Hepatocyte (in vitro differentiated cells): ENCODE measurements around the gene ACTR3C. TPM values are rescaled to one million over a fixed set of nuclear protein-coding genes. Genes with fewer than 3 reads are reported as not detected.
"Not testable (repeated sequence)": the region's sequence is repeated elsewhere in the genome, so short reads cannot be mapped to it uniquely, and the experiment has no call there.

Experiments used
- DNase-seq: peaks from one replicate; pipeline ENCODE4 v3.0.0-alpha.2; 2016; ENCODE audit warnings: low spot score
- H2AFZ ChIP-seq: fragments of 200-600 bp; sonication (generic); 2 replicates; pipeline ENCODE4 v1.6.0; 2016; ENCODE audit warnings: antibody characterized with exemption, mild to moderate bottlenecking
- H3K27ac ChIP-seq: fragments of 200-600 bp; sonication (generic); 2 replicates; pipeline ENCODE4 v1.5.1; 2016; ENCODE audit warnings: mild to moderate bottlenecking
- H3K27me3 ChIP-seq: fragments of 200-600 bp; sonication (generic); 2 replicates; pipeline ENCODE4 v1.6.1; 2016
- H3K36me3 ChIP-seq: fragments of 200-600 bp; sonication (generic); replicated peaks from 2 replicates; pipeline ENCODE4 v1.5.1; 2016; ENCODE audit warnings: low read depth; ENCODE audit not compliant: insufficient read depth
- H3K4me1 ChIP-seq: fragments of 200-600 bp; sonication (generic); 2 replicates; pipeline ENCODE4 v1.5.1; 2016; ENCODE audit warnings: mild to moderate bottlenecking, moderate library complexity; ENCODE audit not compliant: insufficient read depth
- H3K4me2 ChIP-seq: fragments of 200-600 bp; sonication (generic); 2 replicates; pipeline ENCODE4 v1.6.0; 2016
- H3K4me3 ChIP-seq: fragments of 200-600 bp; sonication (generic); 2 replicates; pipeline ENCODE4 v1.5.1; 2016; ENCODE audit warnings: mild to moderate bottlenecking
- H3K79me2 ChIP-seq: fragments of 200-600 bp; sonication (generic); 2 replicates; pipeline ENCODE4 v1.6.0; 2017; ENCODE audit warnings: mild to moderate bottlenecking
- H3K9me2 ChIP-seq: fragments of 200-600 bp; sonication (generic); replicated peaks from 2 replicates; pipeline ENCODE4 v1.6.0; 2017; ENCODE audit warnings: mild to moderate bottlenecking; ENCODE audit not compliant: insufficient read depth
- H3K9me3 ChIP-seq: fragments of 200-600 bp; sonication (generic); 2 replicates; pipeline ENCODE4 v1.5.1; 2016; ENCODE audit warnings: low read depth, mild to moderate bottlenecking
- H4K20me1 ChIP-seq: fragments of 200-600 bp; sonication (generic); 2 replicates; pipeline ENCODE4 v1.6.0; 2016; ENCODE audit warnings: mild to moderate bottlenecking; ENCODE audit not compliant: insufficient read depth, poor library complexity, severe bottlenecking
- EZH2 ChIP-seq: fragments of 200-600 bp; sonication (generic); IDR thresholded peaks from 2 replicates; pipeline ENCODE4 v1.6.1; 2016; ENCODE audit warnings: antibody characterized with exemption, mild to moderate bottlenecking, borderline replicate concordance
- EZH2phosphoT487 ChIP-seq: fragments of 200-600 bp; sonication (generic); IDR thresholded peaks from one replicate; pipeline ENCODE4 v1.6.1; 2018; ENCODE audit warnings: antibody characterized with exemption, mild to moderate bottlenecking, low read depth, moderate library complexity; ENCODE audit not compliant: unreplicated experiment, severe bottlenecking
- WGBS: methylation state at CpG from one replicate; pipeline ENCODE4 v1.1.6; 2016; ENCODE audit warnings: low lambda C conversion rate; ENCODE audit errors: missing lambda C conversion rate; 5-methylcytosine and 5-hydroxymethylcytosine counted together
- polyA plus RNA-seq: library from polyadenylated mRNA; unstranded; fragments of >200 nt; fragmentation: Nextera tagmentation; extraction: Ambion mirVana; gene quantifications from 2 replicates; pipeline ENCODE4 v1.2.1, GENCODE V29; 2016
- total RNA-seq: library from RNA; depleted of rRNA; stranded (reverse); fragments of >200 nt; gene quantifications from 2 replicates; pipeline ENCODE4 v1.2.3, GENCODE V29; 2014
- TF ChIP-seq, protein P1 (sequence below): fragments of 200-600 bp; sonication (generic); IDR thresholded peaks from 2 replicates; pipeline ENCODE4 v1.5.1; 2016; ENCODE audit warnings: antibody characterized with exemption, mild to moderate bottlenecking; ENCODE audit not compliant: poor library complexity

Gene ACTR3C
- total and polyA plus RNA-seq, 2 experiments from 2014 or later: 7.8 to 18.6 TPM

- no peak for TF ChIP-seq EZH2
- TF ChIP-seq, protein P1, sequence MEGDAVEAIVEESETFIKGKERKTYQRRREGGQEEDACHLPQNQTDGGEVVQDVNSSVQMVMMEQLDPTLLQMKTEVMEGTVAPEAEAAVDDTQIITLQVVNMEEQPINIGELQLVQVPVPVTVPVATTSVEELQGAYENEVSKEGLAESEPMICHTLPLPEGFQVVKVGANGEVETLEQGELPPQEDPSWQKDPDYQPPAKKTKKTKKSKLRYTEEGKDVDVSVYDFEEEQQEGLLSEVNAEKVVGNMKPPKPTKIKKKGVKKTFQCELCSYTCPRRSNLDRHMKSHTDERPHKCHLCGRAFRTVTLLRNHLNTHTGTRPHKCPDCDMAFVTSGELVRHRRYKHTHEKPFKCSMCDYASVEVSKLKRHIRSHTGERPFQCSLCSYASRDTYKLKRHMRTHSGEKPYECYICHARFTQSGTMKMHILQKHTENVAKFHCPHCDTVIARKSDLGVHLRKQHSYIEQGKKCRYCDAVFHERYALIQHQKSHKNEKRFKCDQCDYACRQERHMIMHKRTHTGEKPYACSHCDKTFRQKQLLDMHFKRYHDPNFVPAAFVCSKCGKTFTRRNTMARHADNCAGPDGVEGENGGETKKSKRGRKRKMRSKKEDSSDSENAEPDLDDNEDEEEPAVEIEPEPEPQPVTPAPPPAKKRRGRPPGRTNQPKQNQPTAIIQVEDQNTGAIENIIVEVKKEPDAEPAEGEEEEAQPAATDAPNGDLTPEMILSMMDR: no peak
- no peak for TF ChIP-seq EZH2phosphoT487
- Histone ChIP-seq H3K4me3 (no peak overlapping the region), H3K4me2 (no peak overlapping the region), H2AFZ (no peak overlapping the region), H4K20me1 (no peaks in the 10 kb centered on the region), H3K79me2 (no peaks in the 10 kb centered on the region), H3K4me1 (no peaks in the 10 kb centered on the region), H3K9me2 (no peaks in the 10 kb centered on the region), H3K27me3 (no peaks in the 10 kb centered on the region), H3K27ac (no peak overlapping the region), H3K36me3 (no peaks in the 10 kb centered on the region), H3K9me3 (no peaks in the 10 kb centered on the region)
- DNase-seq: no peak
- WGBS: 88% methylated on average over 5 of the region's 5 CpGs
Observed at GRCh38 chr7:150314639-150315239, 8.6 kb downstream of the ACTR3C start.

- H3K9me3 ChIP-seq: no peaks in the 10 kb centered on the region
- no peaks in the 10 kb centered on the region for H4K20me1 ChIP-seq
- no peaks in the 10 kb centered on the region for H3K27me3 ChIP-seq
- 94% methylated on average over 6 of the region's 6 CpGs for WGBS
- H3K27ac ChIP-seq: no peak overlapping the region
- no peak overlapping the region for H3K4me2 ChIP-seq
- no peaks in the 10 kb centered on the region for H3K4me1 ChIP-seq
- no peak overlapping the region for H2AFZ ChIP-seq
- TF ChIP-seq, protein P1: no peak
- TF ChIP-seq EZH2phosphoT487: no peak
- no peak for TF ChIP-seq EZH2
- H3K9me2 ChIP-seq: no peaks in the 10 kb centered on the region
- no peak overlapping the region for H3K4me3 ChIP-seq
- H3K79me2 ChIP-seq: no peaks in the 10 kb centered on the region
- no peaks in the 10 kb centered on the region for H3K36me3 ChIP-seq
- DNase-seq: no peak
Observed at GRCh38 chr7:150313870-150314269, 9.5 kb downstream of the ACTR3C start.

GRCh38 chr7:150313367-150313809 is 10.0 kb downstream of the ACTR3C start:
- no peak overlapping the region for H3K4me2 ChIP-seq
- H3K36me3 ChIP-seq: no peaks in the 10 kb centered on the region
- H3K27me3 ChIP-seq: no peaks in the 10 kb centered on the region
- no peaks in the 10 kb centered on the region for H3K9me2 ChIP-seq
- no peak overlapping the region for H2AFZ ChIP-seq
- no peaks in the 10 kb centered on the region for H3K9me3 ChIP-seq
- no peak overlapping the region for H3K4me3 ChIP-seq
- H3K4me1 ChIP-seq: no peaks in the 10 kb centered on the region
- H3K79me2 ChIP-seq: no peaks in the 10 kb centered on the region
- WGBS: 60% methylated on average over 3 of the region's 3 CpGs
- no peaks in the 10 kb centered on the region for H4K20me1 ChIP-seq
- no peak overlapping the region for H3K27ac ChIP-seq
- TF ChIP-seq, protein P1: no peak
- TF ChIP-seq EZH2phosphoT487: no peak
- TF ChIP-seq EZH2: no peak
- DNase-seq: no peak

- not testable (repeated sequence) for H3K27ac ChIP-seq, H3K27me3 ChIP-seq
Observed at GRCh38 chr7:150312649-150313366, 10.5 kb downstream of the ACTR3C start.

More at GRCh38 chr7:150312649-150313366, 10.5 kb downstream of the ACTR3C start:
- not testable (repeated sequence) for H3K4me3 ChIP-seq, DNase-seq, H3K9me3 ChIP-seq, H3K4me2 ChIP-seq, H4K20me1 ChIP-seq, H3K36me3 ChIP-seq, H3K4me1 ChIP-seq, H3K9me2 ChIP-seq, H2AFZ ChIP-seq, H3K79me2 ChIP-seq
- WGBS: 75% methylated on average over 7 of the region's 7 CpGs
